NAMALWA (cell line): ENCODE measurements around the gene DLG3.

Source experiments
- DNase-seq: peaks from one replicate; pipeline ENCODE4 v3.0.0-alpha.2; 2015; ENCODE audit warnings: low spot score

DLG3 gene

GRCh38 chrX:70525733-70526132 lies 81.1 kb downstream of the DLG3 start:
- no peak for DNase-seq

GRCh38 chrX:70527053-70527452 lies 82.4 kb downstream of the DLG3 start:
- DNase-seq = no peak

DNA sequence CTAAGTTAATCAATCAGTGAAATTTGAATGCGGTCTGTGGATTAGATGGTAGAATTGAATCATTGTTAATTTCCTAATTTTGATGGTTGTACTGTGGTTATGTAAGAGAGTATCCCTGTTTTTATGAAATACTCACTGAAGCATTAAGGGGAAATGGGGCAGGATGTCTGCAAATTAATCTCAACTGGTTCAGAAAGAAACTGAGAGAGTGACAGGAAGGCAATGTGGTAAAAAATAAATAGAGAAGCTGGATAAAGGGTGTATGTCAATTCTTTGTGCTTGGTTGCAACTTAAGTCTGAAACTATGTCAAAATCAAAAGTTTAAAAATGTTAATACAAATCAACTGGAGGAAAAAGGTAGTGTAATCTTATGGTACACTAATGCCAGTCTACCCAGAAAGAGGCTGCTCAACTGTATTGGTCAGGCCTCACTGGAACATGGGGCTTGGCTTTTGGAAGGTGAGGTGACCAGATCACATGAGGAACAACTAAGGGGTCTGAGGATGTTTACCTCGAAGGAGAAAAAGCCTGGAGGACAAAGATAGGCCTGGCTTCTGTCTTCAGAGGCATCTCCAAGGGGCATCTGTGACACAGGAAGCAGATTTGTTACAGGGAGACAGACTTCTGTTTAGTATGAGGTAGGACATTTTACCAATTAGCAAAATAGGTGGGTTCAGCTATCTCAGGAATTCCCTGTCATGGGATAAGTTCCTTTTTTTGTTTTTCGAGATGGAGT lies 83.1 kb downstream of the DLG3 start:
- DNase-seq = no peak

GRCh38 chrX:70535198-70535597 lies 90.6 kb downstream of the DLG3 start:
- DNase-seq = no peak

GRCh38 chrX:70549429-70549828 lies 104.8 kb downstream of the DLG3 start:
- DNase-seq = no peak

DNA sequence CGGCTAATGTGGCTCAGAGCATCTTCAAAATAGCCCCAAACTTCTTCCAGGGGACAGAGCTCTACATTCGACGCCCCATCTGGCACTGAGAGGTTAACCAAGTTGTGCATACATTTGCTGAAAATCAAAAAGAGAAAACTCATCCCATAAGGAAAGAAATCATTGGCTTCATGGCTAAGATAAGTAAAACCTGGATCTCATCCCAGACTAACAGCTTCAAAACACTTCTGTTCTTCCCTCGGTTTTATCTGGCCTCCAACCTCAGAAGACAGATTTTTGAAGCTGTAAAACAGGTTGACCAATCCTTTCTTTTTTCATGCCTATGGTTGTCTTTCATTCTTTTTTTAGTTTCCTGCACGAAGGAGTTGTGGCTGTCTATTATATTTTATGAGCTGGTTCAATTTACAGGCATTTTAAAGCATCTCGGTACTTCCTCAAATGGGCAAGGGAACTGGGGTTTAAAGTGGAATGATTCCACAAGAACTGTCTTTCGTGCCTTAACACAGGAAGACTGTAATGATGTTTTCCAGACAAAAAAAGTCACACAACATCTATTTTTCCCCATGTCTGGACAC lies 107.6 kb downstream of the DLG3 start:
- no peak for DNase-seq

- DNase-seq = peak; percentile 0
These were observed 108.9 kb downstream of the DLG3 start for GRCh38 chrX:70553516-70553915.

- peak; percentile 41 for DNase-seq
These were observed 109.4 kb downstream of the DLG3 start for GRCh38 chrX:70554081-70554480.

GRCh38 chrX:70554523-70554922 lies 109.9 kb downstream of the DLG3 start:
- DNase-seq = no peak

DNA sequence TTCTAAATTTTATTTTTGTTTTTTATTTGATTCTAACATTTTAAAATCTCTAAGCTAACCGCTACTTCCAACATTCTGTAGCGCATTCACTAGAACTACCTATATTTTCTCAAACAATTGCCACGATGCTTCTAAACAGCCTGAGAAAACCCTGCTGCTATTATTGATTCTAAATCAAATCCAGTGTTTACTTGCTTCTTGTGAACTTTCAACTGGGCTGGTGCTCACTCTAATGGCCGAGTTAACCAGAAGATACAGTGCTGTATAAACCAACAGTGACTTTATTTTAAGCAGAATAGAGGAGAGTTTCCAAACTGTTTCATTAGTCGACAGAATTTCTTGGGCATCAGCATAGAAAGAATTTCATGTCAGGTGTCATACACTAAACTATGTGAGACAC lies 110.3 kb downstream of the DLG3 start:
- no peak for DNase-seq
